Stimulated activated CD4-positive, alpha-beta T cell treated with anti-CD3 and anti-CD28 coated beads, TNF-alpha, amount 100 ng/mL, for 4 hours (primary cell): ENCODE data around the gene NECAP2.
A peak's percentile ranks its signal among the peaks of the same experiment; 100 is the strongest.

Experiments
- DNase-seq, 3 experiments: peaks; one replicate each; pipeline ENCODE4 v3.0.0-alpha.2; 2020; ENCODE audit warnings: low read depth in 3 of 3

The NECAP2 gene

GRCh38 chr1:16440470-16441281, at the start of gene NECAP2:
NECAP2 (plus strand) TSS chr1:16440724; CDS start chr1:16440762, 38 bp downstream.
- DNase-seq: peak; percentile 84 to 94 (median 87)

- DNase-seq: no peak
These were observed 49.1 kb upstream of the NECAP2 start for GRCh38 chr1:16391411-16391810.

GRCh38 chr1:16392740-16393569, 47.6 kb upstream of the NECAP2 start:
- no peak for DNase-seq

- no peak for DNase-seq
These were observed 46.7 kb upstream of the NECAP2 start for GRCh38 chr1:16393570-16394521.

- DNase-seq: no peak
These were observed 45.5 kb upstream of the NECAP2 start for GRCh38 chr1:16394977-16395376.

- DNase-seq: no peak
These were observed 43.9 kb upstream of the NECAP2 start for GRCh38 chr1:16396591-16396990.

- DNase-seq: no peak
These were observed 43.4 kb upstream of the NECAP2 start for GRCh38 chr1:16397120-16397519.

- DNase-seq: no peak
These were observed 42.1 kb upstream of the NECAP2 start for GRCh38 chr1:16398371-16398953.

- DNase-seq: no peak
These were observed 37.8 kb upstream of the NECAP2 start for GRCh38 chr1:16402742-16403141.

- no peak for DNase-seq
These were observed 35.1 kb upstream of the NECAP2 start for GRCh38 chr1:16405441-16405840.

GRCh38 chr1:16406868-16407267, 33.7 kb upstream of the NECAP2 start:
- no peak for DNase-seq

GRCh38 chr1:16409536-16410152, 30.9 kb upstream of the NECAP2 start:
- no peak for DNase-seq

GRCh38 chr1:16410803-16411202, 29.7 kb upstream of the NECAP2 start:
- no peak for DNase-seq

GRCh38 chr1:16413191-16413590, 27.3 kb upstream of the NECAP2 start:
- no peak for DNase-seq

GRCh38 chr1:16418823-16419425, 21.6 kb upstream of the NECAP2 start:
- no peak for DNase-seq

GRCh38 chr1:16420424-16421118, 20.0 kb upstream of the NECAP2 start:
- DNase-seq: peak; percentile 10 to 23 (median 19)

GRCh38 chr1:16421201-16421600, 19.3 kb upstream of the NECAP2 start:
- no peak for DNase-seq

- DNase-seq: no peak
These were observed 18.5 kb upstream of the NECAP2 start for GRCh38 chr1:16422041-16422440.

GRCh38 chr1:16425125-16426025, 15.1 kb upstream of the NECAP2 start:
- no peak for DNase-seq
